B cell (primary cell): ENCODE results near the gene HOOK2. TPM values are rescaled to one million over a fixed set of nuclear protein-coding genes. Genes with fewer than 3 reads are reported as not detected.

ENCODE experiments used
- ATAC-seq: fragments of 200-7000 bp; cut with Tn5 transposase; one replicate; pipeline ENCODE4 v1.10.0; 2021; ENCODE audit warnings: low read depth, mild to moderate bottlenecking, moderate number of reproducible peaks, moderate library complexity
- CTCF ChIA-PET: fragments of 350-600 bp; sonication (Branson Sonifier 250); formaldehyde crosslinking; loops from one replicate; lab custom pipeline; 2021; ENCODE audit warnings: antibody characterized with exemption, inconsistent platforms; lab: Charles Lee
- POLR2A ChIA-PET: fragments of 350-600 bp; sonication (Branson Sonifier 250); formaldehyde crosslinking; loops from one replicate; lab custom pipeline; 2021; ENCODE audit warnings: antibody characterized with exemption; lab: Charles Lee
- DNase-seq: peaks from one replicate; pipeline ENCODE4 v3.0.0; 2013
- H2AFZ ChIP-seq: 2 replicates; pipeline ENCODE4 v1.6.1; 2012; ENCODE audit warnings: mild to moderate bottlenecking, low read depth, low read length; ENCODE audit not compliant: insufficient read depth, poor library complexity, severe bottlenecking
- H3K27ac ChIP-seq, 2 donors: 1 replicate in 1 of 2; 2 replicates in 1 of 2; pipeline ENCODE4 v1.5.1; 2012 to 2013; ENCODE audit warnings: low read length in 2 of 2, mild to moderate bottlenecking in 2 of 2, moderate library complexity in 1 of 2
- H3K27me3 ChIP-seq, 4 experiments: fragments of 200-600 bp in 1 of 4; sonication (generic) in 1 of 4; replicated peaks in 1 of 4; 1 replicate in 2 of 4; 2 replicates in 2 of 4; pipeline versions ENCODE4 v1.6.1 to v1.7.0; 2013 to 2016; ENCODE audit warnings: low read length in 3 of 4, mild to moderate bottlenecking in 2 of 4, mixed read lengths in 1 of 4, moderate library complexity in 1 of 4; ENCODE audit not compliant: insufficient read depth in 4 of 4, control insufficient read depth in 3 of 4; ENCODE audit errors: control extremely low read depth in 1 of 4
- H3K36me3 ChIP-seq, 2 experiments: replicated peaks in 1 of 2; 1 replicate in 1 of 2; 2 replicates in 1 of 2; pipeline versions ENCODE4 v1.6.1 to v1.7.1; 2013; ENCODE audit warnings: low read length in 1 of 2; ENCODE audit not compliant: insufficient read depth in 2 of 2, control insufficient read depth in 1 of 2; ENCODE audit errors: control extremely low read depth in 1 of 2, extremely low read depth in 1 of 2
- H3K4me1 ChIP-seq, 2 donors: fragments of 200-600 bp in 1 of 2; sonication (generic) in 1 of 2; 1 replicate in 1 of 2; 2 replicates in 1 of 2; pipeline versions ENCODE4 v1.5.1 to v1.6.1; 2013 to 2017; ENCODE audit warnings: low read length in 2 of 2; ENCODE audit not compliant: control insufficient read depth in 2 of 2, insufficient read depth in 2 of 2
- H3K4me2 ChIP-seq: replicated peaks from 2 replicates; pipeline ENCODE3; 2012; ENCODE audit warnings: mild to moderate bottlenecking, low read depth, low read length; ENCODE audit not compliant: poor library complexity, severe bottlenecking
- H3K4me3 ChIP-seq, 5 experiments: fragments of 200-600 bp in 1 of 5; sonication (generic) in 1 of 5; 1 replicate in 3 of 5; 2 replicates in 2 of 5; pipeline versions ENCODE4 v1.5.1 to v1.7.0; 2011 to 2016; ENCODE audit warnings: low read length in 4 of 5, mild to moderate bottlenecking in 4 of 5, low read depth in 2 of 5, control low read depth in 1 of 5, moderate library complexity in 1 of 5; ENCODE audit not compliant: insufficient read depth in 1 of 5; ENCODE audit errors: control extremely low read depth in 1 of 5, extremely low read depth in 1 of 5
- H3K79me2 ChIP-seq: fragments of 200-600 bp; sonication (generic); one replicate; pipeline ENCODE4 v1.6.0; 2016; ENCODE audit warnings: low read length; ENCODE audit not compliant: control insufficient read depth, insufficient read depth
- H3K9ac ChIP-seq: fragments of 200-600 bp; sonication (generic); 2 replicates; pipeline ENCODE4 v1.6.1; 2017; ENCODE audit warnings: mild to moderate bottlenecking, low read length, moderate library complexity
- H3K9me3 ChIP-seq, 3 donors: one replicate each; pipeline versions ENCODE4 v1.6.1 to v1.7.1; 2013; ENCODE audit warnings: low read length in 2 of 3; ENCODE audit not compliant: control insufficient read depth in 2 of 3, insufficient read depth in 1 of 3; ENCODE audit errors: control extremely low read depth in 1 of 3
- H4K20me1 ChIP-seq: 2 replicates; pipeline ENCODE4 v1.6.0; 2012; ENCODE audit warnings: mild to moderate bottlenecking, low read length; ENCODE audit not compliant: insufficient read depth, control insufficient read depth, poor library complexity, severe bottlenecking
- H3K27ac Mint-ChIP-seq: one replicate; pipeline ENCODE4 v1.8.0; 2021; ENCODE audit warnings: mixed read lengths
- H3K27me3 Mint-ChIP-seq: one replicate; pipeline ENCODE4 v1.8.0; 2021; ENCODE audit warnings: mixed read lengths
- H3K4me1 Mint-ChIP-seq: one replicate; pipeline ENCODE4 v1.8.0; 2021; ENCODE audit warnings: mixed read lengths
- H3K4me3 Mint-ChIP-seq: one replicate; pipeline ENCODE4 v1.8.0; 2021; ENCODE audit warnings: mixed read lengths
- H3K9me3 Mint-ChIP-seq: one replicate; pipeline ENCODE4 v1.8.0; 2022; ENCODE audit warnings: mixed read lengths; ENCODE audit not compliant: insufficient read depth
- CTCF ChIP-seq: fragments of 200-600 bp; IDR thresholded peaks from one replicate; pipeline ENCODE4 v1.8.0; 2022; ENCODE audit warnings: antibody characterized with exemption, mild to moderate bottlenecking
- EZH2 ChIP-seq: IDR thresholded peaks from 2 replicates; pipeline ENCODE4 v1.6.1; 2012; ENCODE audit warnings: borderline replicate concordance, low read depth, mild to moderate bottlenecking, moderate library complexity, low read length; ENCODE audit not compliant: insufficient read depth, poor library complexity, severe bottlenecking
- WGBS: methylation state at CpG from one replicate; pipeline ENCODE4 v1.1.5; 2013; ENCODE audit warnings: missing lambda C conversion rate; ENCODE audit not compliant: insufficient coverage; 5-methylcytosine and 5-hydroxymethylcytosine counted together
- intact Hi-C: fragments of 100-400 bp; cut with micrococcal nuclease; formaldehyde crosslinking; loops from one replicate; pipeline ENCODE4 v1.10.0; 2022
- polyA plus RNA-seq: library from polyadenylated mRNA; depleted of rRNA; stranded (reverse); fragments of >200 nt; gene quantifications from 2 replicates; pipeline ENCODE4 v1.2.3, GENCODE V29; 2012
- total RNA-seq, 2 donors: library from RNA; stranded (reverse); fragments of 120-200 nt in 1 of 2; gene quantifications; 1 replicate in 1 of 2; 2 replicates in 1 of 2; pipeline versions ENCODE4 v1.2.3 to v1.2.4, GENCODE V29; 2013 to 2022

The HOOK2 gene
- total and polyA plus RNA-seq, 2 donors (not counting 1 experiment from before 2014, with no cell fraction given) = 30.3 to 33.4 TPM

- Histone ChIP-seq H4K20me1 (peaks cover 19% of the 10 kb centered on the region), H3K27me3 (no peaks in the 10 kb centered on the region), H3K9ac (peak overlapping the region; percentile 86), H3K4me1 (peaks cover 49 to 62% of the 10 kb centered on the region in 2 donors), H3K79me2 (peaks cover 25% of the 10 kb centered on the region), H3K4me3 (peak overlapping the region; percentile 94 to 99 (median 97)), H3K36me3 (peaks cover 0 to 4% of the 10 kb centered on the region in 2 experiments), H3K4me2 (peak overlapping the region; percentile 91), H2AFZ (no peak overlapping the region), H3K9me3 (no peaks in the 10 kb centered on the region), H3K27ac (peak overlapping the region; percentile 95 to 97)
- ChIA-PET CTCF (interaction anchor here (1.2 to 17.9 kb wide), 5 partner anchors 10 to 122 kb away, joined by 3 to 1147 read pairs (median 6); partner anchors contain the start of genes HOOK2 and RNASEH2A), POLR2A (interaction anchor here (0.6 to 6.8 kb wide), 12 partner anchors 8 to 314 kb away, joined by 3 to 233 read pairs (median 6); partner anchors contain the start of genes DHPS, GET3, HOOK2 and PRDX2)
- Mint-ChIP-seq H3K27me3 (no peaks in the 10 kb centered on the region), H3K4me3 (peak overlapping the region; percentile 97), H3K4me1 (peaks cover 43% of the 10 kb centered on the region), H3K27ac (peak overlapping the region; percentile 99), H3K9me3 (no peaks in the 10 kb centered on the region)
- WGBS = 2% methylated on average over 22 of the region's 22 CpGs
- ATAC-seq = no peak
- TF ChIP-seq CTCF = no peak
- no peak for TF ChIP-seq EZH2
- DNase-seq = no peak
- intact Hi-C loops = loop anchor here (1.0 to 5.0 kb wide), 4 partner anchors 8 to 1047 kb away; partner anchors contain the start of genes TRIR, ZNF490 and ZNF791
Observed at GRCh38 chr19:12790628-12791344, 15.4 kb upstream of the HOOK2 start.
